Muscle of back (tissue), 11 donors: ENCODE data around the gene COA1. TPM values are rescaled to one million over a fixed set of nuclear protein-coding genes. Genes with fewer than 3 reads are reported as not detected.

ENCODE experiments used
- DNase-seq, 3 donors: peaks; one replicate each; pipeline versions ENCODE4 v3.0.0 to v3.0.0-alpha.2; 2013
- polyA plus RNA-seq, 10 donors: library from polyadenylated mRNA; unstranded; fragments of 120-200 nt; gene quantifications; one replicate each; pipeline ENCODE4 v1.2.1, GENCODE V29; 2013; ENCODE audit not compliant: insufficient read length in 10 of 10

Gene COA1
- polyA plus RNA-seq, 10 donors, result 35.2 to 45.4 (median 40.7) TPM

- DNase-seq, result no peak
Measured at GRCh38 chr7:43593010-43593409, 136.3 kb downstream of the COA1 start.

- DNase-seq, result no peak
Measured at GRCh38 chr7:43592326-43592725, 137.0 kb downstream of the COA1 start.

DNA sequence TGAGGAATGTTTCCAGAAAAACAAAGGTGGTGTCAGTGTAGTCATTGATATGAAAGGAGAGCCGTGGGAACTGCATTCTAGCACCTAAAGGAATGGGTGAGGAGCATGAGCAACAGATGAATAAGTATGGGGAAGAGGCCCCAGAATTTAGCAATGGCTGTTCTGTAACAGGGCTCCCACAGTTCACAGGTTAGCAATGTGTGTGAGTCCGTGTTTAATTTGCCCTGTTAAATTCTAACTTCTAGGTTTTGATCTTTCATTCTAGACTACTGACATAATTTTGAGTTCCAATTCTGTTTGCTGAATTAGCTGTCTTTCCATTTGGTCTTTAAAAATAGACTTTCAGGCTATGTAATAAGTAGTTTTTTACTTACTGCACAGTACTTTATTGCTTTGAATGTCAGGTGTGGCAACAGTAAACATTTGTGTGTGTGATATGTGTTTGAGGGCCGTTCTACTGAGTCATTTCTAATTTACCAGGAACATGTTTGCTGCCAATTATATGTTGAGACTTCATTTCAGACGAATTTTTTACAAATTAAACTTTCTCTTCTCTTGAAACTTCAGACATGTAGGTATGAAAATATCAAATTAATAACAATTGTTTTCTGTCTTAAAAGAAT lies 137.7 kb downstream of the COA1 start:
- DNase-seq, result no peak

DNA sequence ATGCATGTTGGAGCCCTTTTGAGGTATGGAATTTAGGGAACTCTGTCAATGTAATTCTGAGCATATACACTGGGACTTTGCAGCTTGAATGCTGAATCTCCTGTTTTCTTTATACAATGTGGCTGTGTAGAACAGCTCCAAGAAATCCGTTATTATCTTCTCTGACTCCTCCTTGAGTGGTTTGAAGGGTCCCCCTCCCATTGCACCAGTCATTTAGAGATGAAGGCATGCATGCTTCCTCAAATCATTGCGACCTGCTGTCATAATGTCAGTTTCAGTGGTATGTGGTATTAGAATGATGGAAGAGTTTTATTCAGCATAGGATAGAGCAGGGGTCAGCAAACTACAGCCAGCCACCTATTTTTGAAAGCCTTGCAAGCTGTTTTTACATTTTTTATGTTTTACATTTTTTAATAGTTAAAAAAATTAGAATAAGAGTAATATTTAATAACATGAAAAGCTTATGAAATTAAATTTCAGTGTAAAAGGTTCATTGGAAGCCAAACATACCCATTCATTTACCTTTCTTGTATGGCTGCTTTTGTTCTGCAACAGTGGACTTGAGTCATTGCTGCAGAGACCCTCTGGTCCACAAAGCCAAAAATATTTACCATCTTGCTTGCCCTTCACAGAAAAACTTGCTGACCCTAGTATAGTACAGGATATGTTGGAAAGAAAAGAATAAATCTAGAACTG lies 138.3 kb downstream of the COA1 start:
- no peak for DNase-seq

GRCh38 chr7:43589728-43590127 lies 139.6 kb downstream of the COA1 start:
- no peak for DNase-seq

Other genes starting within 250 kb of the COA1 start
- 10 to 100 TPM; 14.0 to 35.4 (median 22.9) TPM for gene STK17A, start 146.4 kb downstream of the COA1 start, polyA plus RNA-seq
- gene BLVRA, start 29.2 kb upstream of the COA1 start, polyA plus RNA-seq, result 10 to 100 TPM; 27.7 to 37.1 (median 29.6) TPM
- gene MRPS24, start 140.0 kb upstream of the COA1 start, polyA plus RNA-seq, result 10 to 100 TPM; 58.7 to 83.7 (median 71.9) TPM
- 10 to 100 TPM; 15.7 to 22.7 (median 20.4) TPM for gene URGCP, start 177.1 kb upstream of the COA1 start, polyA plus RNA-seq
- 10 to 100 TPM; 14.6 to 23.6 (median 20.4) TPM for gene UBE2D4, start 196.9 kb upstream of the COA1 start, polyA plus RNA-seq